Measurements from ENCODE around the gene RBM20. TPM values are rescaled to one million over a fixed set of nuclear protein-coding genes. Genes with fewer than 3 reads are reported as not detected.
"Not testable (repeated sequence)": the region's sequence is repeated elsewhere in the genome, so short reads cannot be mapped to it uniquely, and the experiment has no call there.

Gene RBM20
- total and polyA plus RNA-seq, 7 experiments from 2014 or later, result 0.16 to 1.7 (median 0.37) TPM; not detected in 1

- intact Hi-C loops (cut with micrococcal nuclease); H3K36me3 ChIP-seq (ENCODE audit: control insufficient read depth in 2 of 3, insufficient read depth in 3 of 3, low read length in 3 of 3); H3K4me1 ChIP-seq (ENCODE audit: control insufficient read depth in 2 of 2, insufficient read depth in 2 of 2, low read length in 2 of 2); H3K4me3 ChIP-seq (ENCODE audit: low read length); H3K4me3 Mint-ChIP-seq; H3K9me3 ChIP-seq (ENCODE audit: control insufficient read depth in 2 of 3, low read length in 3 of 3); H3K36me3 Mint-ChIP-seq; H3K27ac Mint-ChIP-seq; H3K27me3 ChIP-seq (ENCODE audit: control insufficient read depth in 2 of 2, insufficient read depth in 2 of 2, low read length in 2 of 2); ATAC-seq; DNase-seq; H3K27ac ChIP-seq (ENCODE audit: low read depth, low read length); CTCF ChIA-PET: not testable (repeated sequence)
- Mint-ChIP-seq H3K27me3 (peaks cover 0 to 11% (median 0%) of the 10 kb centered on the region in 5 donors), H3K4me1 (peaks cover 0 to 11% (median 7%) of the 10 kb centered on the region in 7 donors), H3K9me3 (peaks cover 0 to 12% (median 3%) of the 10 kb centered on the region in 11 donors)
- POLR2A ChIA-PET, result interaction anchor here (0.9 kb wide), 1 partner anchor 15 kb away, joined by 3 read pairs; no protein-coding TSS in a partner anchor
These were observed 20.8 kb upstream of the RBM20 start for GRCh38 chr10:110623316-110623715.

- no peak overlapping the region for H3K4me3 Mint-ChIP-seq
- Histone ChIP-seq H3K9me3 (ENCODE audit: control insufficient read depth in 2 of 3, low read length in 3 of 3) (no peaks in the 10 kb centered on the region), H3K4me3 (ENCODE audit: low read length) (no peak overlapping the region), H3K4me1 (ENCODE audit: control insufficient read depth in 2 of 2, insufficient read depth in 2 of 2, low read length in 2 of 2) (no peaks in the 10 kb centered on the region), H3K27ac (ENCODE audit: low read depth, low read length) (no peak overlapping the region), H3K27me3 (ENCODE audit: control insufficient read depth in 2 of 2, insufficient read depth in 2 of 2, low read length in 2 of 2) (no peaks in the 10 kb centered on the region), H3K36me3 (ENCODE audit: control insufficient read depth in 2 of 3, insufficient read depth in 3 of 3, low read length in 3 of 3) (no peaks in the 10 kb centered on the region)
- peaks cover 0 to 6% (median 4%) of the 10 kb centered on the region in 5 donors for H3K36me3 Mint-ChIP-seq
- peaks cover 0 to 21% (median 5%) of the 10 kb centered on the region in 11 donors for H3K9me3 Mint-ChIP-seq
- no peak for DNase-seq
- ATAC-seq, result no peak
- no peaks in the 10 kb centered on the region for H3K4me1 Mint-ChIP-seq
- intact Hi-C loops (cut with micrococcal nuclease), result no loop called here
- H3K27me3 Mint-ChIP-seq, result peaks cover 0 to 14% (median 4%) of the 10 kb centered on the region in 5 donors
- ChIA-PET POLR2A (interaction anchor here (0.7 kb wide), 1 partner anchor 21 kb away, joined by 5 read pairs; no protein-coding TSS in a partner anchor), CTCF (no interaction called here)
- peak overlapping the region in 1 of 9 donors; percentile 60 for H3K27ac Mint-ChIP-seq
These were observed 18.7 kb upstream of the RBM20 start for GRCh38 chr10:110625356-110625894.

- peak overlapping the region in 1 of 9 donors; percentile 60 for H3K27ac Mint-ChIP-seq
- intact Hi-C loops (cut with micrococcal nuclease), result no loop called here
- CTCF ChIA-PET, result no interaction called here
- Histone ChIP-seq H3K27ac (ENCODE audit: low read depth, low read length) (no peak overlapping the region), H3K27me3 (ENCODE audit: control insufficient read depth in 2 of 2, insufficient read depth in 2 of 2, low read length in 2 of 2) (no peaks in the 10 kb centered on the region), H3K36me3 (ENCODE audit: control insufficient read depth in 2 of 3, insufficient read depth in 3 of 3, low read length in 3 of 3) (no peaks in the 10 kb centered on the region), H3K9me3 (ENCODE audit: control insufficient read depth in 2 of 3, low read length in 3 of 3) (no peaks in the 10 kb centered on the region), H3K4me1 (ENCODE audit: control insufficient read depth in 2 of 2, insufficient read depth in 2 of 2, low read length in 2 of 2) (no peaks in the 10 kb centered on the region), H3K4me3 (ENCODE audit: low read length) (no peak overlapping the region)
- no peak overlapping the region for H3K4me3 Mint-ChIP-seq
- H3K36me3 Mint-ChIP-seq, result peaks cover 0 to 6% (median 4%) of the 10 kb centered on the region in 5 donors
- POLR2A ChIA-PET, result no interaction called here
- H3K27me3 Mint-ChIP-seq, result peaks cover 0 to 16% (median 4%) of the 10 kb centered on the region in 5 donors
- peaks cover 0 to 21% (median 5%) of the 10 kb centered on the region in 11 donors for H3K9me3 Mint-ChIP-seq
- ATAC-seq (no peak), DNase-seq (no peak)
- no peaks in the 10 kb centered on the region for H3K4me1 Mint-ChIP-seq
These were observed 17.9 kb upstream of the RBM20 start for GRCh38 chr10:110625951-110626855.

- no peak overlapping the region for H3K4me3 Mint-ChIP-seq
- POLR2A ChIA-PET, result no interaction called here
These were observed 16.0 kb upstream of the RBM20 start for GRCh38 chr10:110628161-110628560.

GRCh38 chr10:110629680-110630191 is 14.4 kb upstream of the RBM20 start:
- intact Hi-C loops (cut with micrococcal nuclease), result no loop called here
- ChIA-PET CTCF (interaction anchor here (0.7 kb wide), 1 partner anchor 116 kb away, joined by 3 read pairs; no protein-coding TSS in a partner anchor), POLR2A (no interaction called here)
- Histone ChIP-seq H3K4me1 (ENCODE audit: control insufficient read depth in 2 of 2, insufficient read depth in 2 of 2, low read length in 2 of 2) (no peaks in the 10 kb centered on the region), H3K9me3 (ENCODE audit: control insufficient read depth in 2 of 3, low read length in 3 of 3) (no peaks in the 10 kb centered on the region), H3K27ac (ENCODE audit: low read depth, low read length) (no peak overlapping the region), H3K27me3 (ENCODE audit: control insufficient read depth in 2 of 2, insufficient read depth in 2 of 2, low read length in 2 of 2) (no peaks in the 10 kb centered on the region), H3K4me3 (ENCODE audit: low read length) (no peak overlapping the region), H3K36me3 (ENCODE audit: control insufficient read depth in 2 of 3, insufficient read depth in 3 of 3, low read length in 3 of 3) (no peaks in the 10 kb centered on the region)
- no peak overlapping the region for H3K4me3 Mint-ChIP-seq
- ATAC-seq (no peak), DNase-seq (no peak)
- H3K27me3 Mint-ChIP-seq, result peaks cover 0 to 16% (median 4%) of the 10 kb centered on the region in 5 donors
- H3K9me3 Mint-ChIP-seq, result peaks cover 0 to 14% (median 3%) of the 10 kb centered on the region in 11 donors
- no peak overlapping the region for H3K27ac Mint-ChIP-seq
- peaks cover 0 to 6% (median 4%) of the 10 kb centered on the region in 5 donors for H3K36me3 Mint-ChIP-seq
- H3K4me1 Mint-ChIP-seq, result peaks cover 0 to under 1% (median 0%) of the 10 kb centered on the region in 7 donors

More at GRCh38 chr10:110628161-110628560, 16.0 kb upstream of the RBM20 start:
- peaks cover 0 to 14% (median 4%) of the 10 kb centered on the region in 5 donors for H3K27me3 Mint-ChIP-seq
- intact Hi-C loops (cut with micrococcal nuclease), result no loop called here
- no peaks in the 10 kb centered on the region for H3K4me1 Mint-ChIP-seq
- peaks cover 0 to 6% (median 4%) of the 10 kb centered on the region in 5 donors for H3K36me3 Mint-ChIP-seq
- H3K9me3 Mint-ChIP-seq, result peaks cover 0 to 14% (median 3%) of the 10 kb centered on the region in 11 donors
- Histone ChIP-seq H3K9me3 (ENCODE audit: control insufficient read depth in 2 of 3, low read length in 3 of 3) (no peaks in the 10 kb centered on the region), H3K27ac (ENCODE audit: low read depth, low read length) (no peak overlapping the region), H3K27me3 (ENCODE audit: control insufficient read depth in 2 of 2, insufficient read depth in 2 of 2, low read length in 2 of 2) (no peaks in the 10 kb centered on the region), H3K4me1 (ENCODE audit: control insufficient read depth in 2 of 2, insufficient read depth in 2 of 2, low read length in 2 of 2) (no peaks in the 10 kb centered on the region), H3K36me3 (ENCODE audit: control insufficient read depth in 2 of 3, insufficient read depth in 3 of 3, low read length in 3 of 3) (no peaks in the 10 kb centered on the region), H3K4me3 (ENCODE audit: low read length) (no peak overlapping the region)
- CTCF ChIA-PET, result no interaction called here
- no peak overlapping the region for H3K27ac Mint-ChIP-seq
- DNase-seq (no peak), ATAC-seq (no peak)

- Histone ChIP-seq H3K36me3 (ENCODE audit: control insufficient read depth in 2 of 3, insufficient read depth in 3 of 3, low read length in 3 of 3) (no peaks in the 10 kb centered on the region), H3K27ac (ENCODE audit: low read depth, low read length) (no peak overlapping the region), H3K4me3 (ENCODE audit: low read length) (no peak overlapping the region), H3K27me3 (ENCODE audit: control insufficient read depth in 2 of 2, insufficient read depth in 2 of 2, low read length in 2 of 2) (no peaks in the 10 kb centered on the region), H3K9me3 (ENCODE audit: control insufficient read depth in 2 of 3, low read length in 3 of 3) (no peaks in the 10 kb centered on the region), H3K4me1 (ENCODE audit: control insufficient read depth in 2 of 2, insufficient read depth in 2 of 2, low read length in 2 of 2) (no peaks in the 10 kb centered on the region)
- peaks cover 0 to 2% (median 0%) of the 10 kb centered on the region in 7 donors for H3K4me1 Mint-ChIP-seq
- ATAC-seq (no peak), DNase-seq (no peak)
- ChIA-PET CTCF (no interaction called here), POLR2A (no interaction called here)
- no peak overlapping the region for H3K27ac Mint-ChIP-seq
- peaks cover 0 to 6% (median 4%) of the 10 kb centered on the region in 5 donors for H3K36me3 Mint-ChIP-seq
- intact Hi-C loops (cut with micrococcal nuclease), result no loop called here
- peaks cover 0 to 20% (median 5%) of the 10 kb centered on the region in 5 donors for H3K27me3 Mint-ChIP-seq
- H3K4me3 Mint-ChIP-seq, result no peak overlapping the region
- peaks cover 0 to 14% (median 3%) of the 10 kb centered on the region in 11 donors for H3K9me3 Mint-ChIP-seq
These were observed 12.2 kb upstream of the RBM20 start for GRCh38 chr10:110631934-110632333.
